ENCODE results near the gene STXBP4.

DNA sequence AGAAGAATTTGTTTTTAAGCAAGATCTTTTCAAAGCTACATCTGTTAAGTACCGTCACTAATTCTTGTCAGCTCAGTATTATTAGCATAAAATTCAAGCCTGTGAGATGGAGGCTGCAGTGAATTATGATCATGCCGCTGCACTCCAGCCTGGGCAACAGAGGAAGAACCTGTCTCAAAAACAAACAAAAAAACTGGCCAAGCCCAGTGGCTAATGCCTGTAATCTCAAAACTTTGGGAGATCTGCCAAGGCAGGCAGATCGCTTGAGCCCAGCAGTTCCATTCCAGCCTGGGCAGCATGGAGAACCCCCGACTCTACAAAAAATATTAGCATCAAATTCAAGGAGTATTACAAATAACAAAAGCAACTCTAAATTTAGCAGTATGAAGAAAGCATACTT, 88.0 kb downstream of the STXBP4 start:
- TF ChIP-seq, protein P1, sequence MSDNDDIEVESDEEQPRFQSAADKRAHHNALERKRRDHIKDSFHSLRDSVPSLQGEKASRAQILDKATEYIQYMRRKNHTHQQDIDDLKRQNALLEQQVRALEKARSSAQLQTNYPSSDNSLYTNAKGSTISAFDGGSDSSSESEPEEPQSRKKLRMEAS (CRISPR knock-in tag; IDR thresholded peaks at IDR 0.05): no peak
- TF ChIP-seq, protein P2, sequence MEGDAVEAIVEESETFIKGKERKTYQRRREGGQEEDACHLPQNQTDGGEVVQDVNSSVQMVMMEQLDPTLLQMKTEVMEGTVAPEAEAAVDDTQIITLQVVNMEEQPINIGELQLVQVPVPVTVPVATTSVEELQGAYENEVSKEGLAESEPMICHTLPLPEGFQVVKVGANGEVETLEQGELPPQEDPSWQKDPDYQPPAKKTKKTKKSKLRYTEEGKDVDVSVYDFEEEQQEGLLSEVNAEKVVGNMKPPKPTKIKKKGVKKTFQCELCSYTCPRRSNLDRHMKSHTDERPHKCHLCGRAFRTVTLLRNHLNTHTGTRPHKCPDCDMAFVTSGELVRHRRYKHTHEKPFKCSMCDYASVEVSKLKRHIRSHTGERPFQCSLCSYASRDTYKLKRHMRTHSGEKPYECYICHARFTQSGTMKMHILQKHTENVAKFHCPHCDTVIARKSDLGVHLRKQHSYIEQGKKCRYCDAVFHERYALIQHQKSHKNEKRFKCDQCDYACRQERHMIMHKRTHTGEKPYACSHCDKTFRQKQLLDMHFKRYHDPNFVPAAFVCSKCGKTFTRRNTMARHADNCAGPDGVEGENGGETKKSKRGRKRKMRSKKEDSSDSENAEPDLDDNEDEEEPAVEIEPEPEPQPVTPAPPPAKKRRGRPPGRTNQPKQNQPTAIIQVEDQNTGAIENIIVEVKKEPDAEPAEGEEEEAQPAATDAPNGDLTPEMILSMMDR (IDR thresholded peaks at IDR 0.05): no peak
- TF ChIP-seq ZNF423 (CRISPR knock-in tag; IDR thresholded peaks at IDR 0.05) (no peak), TCF7 (CRISPR knock-in tag; IDR thresholded peaks at IDR 0.05; ENCODE audit: low read depth) (no peak), NR1H2 (CRISPR knock-in tag; IDR thresholded peaks at IDR 0.05) (no peak), ZNF138 (CRISPR knock-in tag; conservative IDR thresholded peaks at IDR 0.05) (no peak), ZNF317 (CRISPR knock-in tag; IDR thresholded peaks at IDR 0.05; ENCODE audit: borderline replicate concordance, low read depth) (no peak), CREB1 (CRISPR knock-in tag; IDR thresholded peaks at IDR 0.05) (no peak), NFYB (CRISPR knock-in tag; conservative IDR thresholded peaks at IDR 0.05; ENCODE audit: low read depth) (no peak)
- TF ChIP-seq, protein P3, sequence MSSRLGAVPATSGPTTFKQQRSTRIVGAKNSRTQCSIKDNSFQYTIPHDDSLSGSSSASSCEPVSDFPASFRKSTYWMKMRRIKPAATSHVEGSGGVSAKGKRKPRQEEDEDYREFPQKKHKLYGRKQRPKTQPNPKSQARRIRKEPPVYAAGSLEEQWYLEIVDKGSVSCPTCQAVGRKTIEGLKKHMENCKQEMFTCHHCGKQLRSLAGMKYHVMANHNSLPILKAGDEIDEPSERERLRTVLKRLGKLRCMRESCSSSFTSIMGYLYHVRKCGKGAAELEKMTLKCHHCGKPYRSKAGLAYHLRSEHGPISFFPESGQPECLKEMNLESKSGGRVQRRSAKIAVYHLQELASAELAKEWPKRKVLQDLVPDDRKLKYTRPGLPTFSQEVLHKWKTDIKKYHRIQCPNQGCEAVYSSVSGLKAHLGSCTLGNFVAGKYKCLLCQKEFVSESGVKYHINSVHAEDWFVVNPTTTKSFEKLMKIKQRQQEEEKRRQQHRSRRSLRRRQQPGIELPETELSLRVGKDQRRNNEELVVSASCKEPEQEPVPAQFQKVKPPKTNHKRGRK (CRISPR knock-in tag; IDR thresholded peaks at IDR 0.05; ENCODE audit: borderline replicate concordance): no peak
- TF ChIP-seq, protein P4, sequence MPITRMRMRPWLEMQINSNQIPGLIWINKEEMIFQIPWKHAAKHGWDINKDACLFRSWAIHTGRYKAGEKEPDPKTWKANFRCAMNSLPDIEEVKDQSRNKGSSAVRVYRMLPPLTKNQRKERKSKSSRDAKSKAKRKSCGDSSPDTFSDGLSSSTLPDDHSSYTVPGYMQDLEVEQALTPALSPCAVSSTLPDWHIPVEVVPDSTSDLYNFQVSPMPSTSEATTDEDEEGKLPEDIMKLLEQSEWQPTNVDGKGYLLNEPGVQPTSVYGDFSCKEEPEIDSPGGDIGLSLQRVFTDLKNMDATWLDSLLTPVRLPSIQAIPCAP (CRISPR knock-in tag; IDR thresholded peaks at IDR 0.05): no peak

Data from WTC11 (cell line).